ENCODE results near the gene ZNF616.

Gene ZNF616

GRCh38 chr19:52070496-52070895 is 69.2 kb downstream of the ZNF616 start:
- Mint-ChIP-seq H3K9me3 (ENCODE audit: low read depth) (peaks cover 52% of the 10 kb centered on the region), H3K27me3 (no peaks in the 10 kb centered on the region), H3K36me3 (peaks cover 83% of the 10 kb centered on the region), H3K4me1 (ENCODE audit: low read depth) (no peaks in the 10 kb centered on the region), H3K27ac (no peak overlapping the region), H3K4me3 (no peak overlapping the region)

GRCh38 chr19:52069653-52070052 is 70.1 kb downstream of the ZNF616 start:
- no peak overlapping the region for H3K27ac Mint-ChIP-seq
- peaks cover 81% of the 10 kb centered on the region for H3K36me3 Mint-ChIP-seq
- no peak overlapping the region for H3K4me3 Mint-ChIP-seq
- H3K9me3 Mint-ChIP-seq (ENCODE audit: low read depth) = peaks cover 48% of the 10 kb centered on the region
- H3K27me3 Mint-ChIP-seq = no peaks in the 10 kb centered on the region
- no peaks in the 10 kb centered on the region for H3K4me1 Mint-ChIP-seq (ENCODE audit: low read depth)

GRCh38 chr19:52066258-52066863 is 73.4 kb downstream of the ZNF616 start:
- H3K9me3 Mint-ChIP-seq (ENCODE audit: low read depth) = peaks cover 38% of the 10 kb centered on the region
- H3K27ac Mint-ChIP-seq = no peak overlapping the region
- no peaks in the 10 kb centered on the region for H3K27me3 Mint-ChIP-seq
- H3K4me1 Mint-ChIP-seq (ENCODE audit: low read depth) = no peaks in the 10 kb centered on the region
- H3K4me3 Mint-ChIP-seq = no peak overlapping the region
- H3K36me3 Mint-ChIP-seq = peaks cover 67% of the 10 kb centered on the region

- no peaks in the 10 kb centered on the region for H3K27me3 Mint-ChIP-seq
- no peaks in the 10 kb centered on the region for H3K4me1 Mint-ChIP-seq (ENCODE audit: low read depth)
- no peak overlapping the region for H3K4me3 Mint-ChIP-seq
- H3K27ac Mint-ChIP-seq = no peak overlapping the region
- H3K9me3 Mint-ChIP-seq (ENCODE audit: low read depth) = peaks cover 32% of the 10 kb centered on the region
- peaks cover 62% of the 10 kb centered on the region for H3K36me3 Mint-ChIP-seq
These were observed 74.3 kb downstream of the ZNF616 start for GRCh38 chr19:52065399-52065798.
